B cell (primary cell): ENCODE results near the gene EPHA10. TPM values are rescaled to one million over a fixed set of nuclear protein-coding genes. Genes with fewer than 3 reads are reported as not detected.

Experiments used
- ATAC-seq: fragments of 200-7000 bp; cut with Tn5 transposase; one replicate; pipeline ENCODE4 v1.10.0; 2021; ENCODE audit warnings: low read depth, mild to moderate bottlenecking, moderate number of reproducible peaks, moderate library complexity
- CTCF ChIA-PET: fragments of 350-600 bp; sonication (Branson Sonifier 250); formaldehyde crosslinking; loops from one replicate; lab custom pipeline; 2021; ENCODE audit warnings: antibody characterized with exemption, inconsistent platforms; lab: Charles Lee
- POLR2A ChIA-PET: fragments of 350-600 bp; sonication (Branson Sonifier 250); formaldehyde crosslinking; loops from one replicate; lab custom pipeline; 2021; ENCODE audit warnings: antibody characterized with exemption; lab: Charles Lee
- DNase-seq: peaks from one replicate; pipeline ENCODE4 v3.0.0; 2013
- H2AFZ ChIP-seq: 2 replicates; pipeline ENCODE4 v1.6.1; 2012; ENCODE audit warnings: mild to moderate bottlenecking, low read depth, low read length; ENCODE audit not compliant: insufficient read depth, poor library complexity, severe bottlenecking
- H3K27ac ChIP-seq, 2 donors: 1 replicate in 1 of 2; 2 replicates in 1 of 2; pipeline ENCODE4 v1.5.1; 2012 to 2013; ENCODE audit warnings: low read length in 2 of 2, mild to moderate bottlenecking in 2 of 2, moderate library complexity in 1 of 2
- H3K27me3 ChIP-seq, 4 experiments: fragments of 200-600 bp in 1 of 4; sonication (generic) in 1 of 4; replicated peaks in 1 of 4; 1 replicate in 2 of 4; 2 replicates in 2 of 4; pipeline versions ENCODE4 v1.6.1 to v1.7.0; 2013 to 2016; ENCODE audit warnings: low read length in 3 of 4, mild to moderate bottlenecking in 2 of 4, mixed read lengths in 1 of 4, moderate library complexity in 1 of 4; ENCODE audit not compliant: insufficient read depth in 4 of 4, control insufficient read depth in 3 of 4; ENCODE audit errors: control extremely low read depth in 1 of 4
- H3K36me3 ChIP-seq, 2 experiments: replicated peaks in 1 of 2; 1 replicate in 1 of 2; 2 replicates in 1 of 2; pipeline versions ENCODE4 v1.6.1 to v1.7.1; 2013; ENCODE audit warnings: low read length in 1 of 2; ENCODE audit not compliant: insufficient read depth in 2 of 2, control insufficient read depth in 1 of 2; ENCODE audit errors: control extremely low read depth in 1 of 2, extremely low read depth in 1 of 2
- H3K4me1 ChIP-seq, 2 donors: fragments of 200-600 bp in 1 of 2; sonication (generic) in 1 of 2; 1 replicate in 1 of 2; 2 replicates in 1 of 2; pipeline versions ENCODE4 v1.5.1 to v1.6.1; 2013 to 2017; ENCODE audit warnings: low read length in 2 of 2; ENCODE audit not compliant: control insufficient read depth in 2 of 2, insufficient read depth in 2 of 2
- H3K4me2 ChIP-seq: replicated peaks from 2 replicates; pipeline ENCODE3; 2012; ENCODE audit warnings: mild to moderate bottlenecking, low read depth, low read length; ENCODE audit not compliant: poor library complexity, severe bottlenecking
- H3K4me3 ChIP-seq, 5 experiments: fragments of 200-600 bp in 1 of 5; sonication (generic) in 1 of 5; 1 replicate in 3 of 5; 2 replicates in 2 of 5; pipeline versions ENCODE4 v1.5.1 to v1.7.0; 2011 to 2016; ENCODE audit warnings: low read length in 4 of 5, mild to moderate bottlenecking in 4 of 5, low read depth in 2 of 5, control low read depth in 1 of 5, moderate library complexity in 1 of 5; ENCODE audit not compliant: insufficient read depth in 1 of 5; ENCODE audit errors: control extremely low read depth in 1 of 5, extremely low read depth in 1 of 5
- H3K79me2 ChIP-seq: fragments of 200-600 bp; sonication (generic); one replicate; pipeline ENCODE4 v1.6.0; 2016; ENCODE audit warnings: low read length; ENCODE audit not compliant: control insufficient read depth, insufficient read depth
- H3K9ac ChIP-seq: fragments of 200-600 bp; sonication (generic); 2 replicates; pipeline ENCODE4 v1.6.1; 2017; ENCODE audit warnings: mild to moderate bottlenecking, low read length, moderate library complexity
- H3K9me3 ChIP-seq, 3 donors: one replicate each; pipeline versions ENCODE4 v1.6.1 to v1.7.1; 2013; ENCODE audit warnings: low read length in 2 of 3; ENCODE audit not compliant: control insufficient read depth in 2 of 3, insufficient read depth in 1 of 3; ENCODE audit errors: control extremely low read depth in 1 of 3
- H4K20me1 ChIP-seq: 2 replicates; pipeline ENCODE4 v1.6.0; 2012; ENCODE audit warnings: mild to moderate bottlenecking, low read length; ENCODE audit not compliant: insufficient read depth, control insufficient read depth, poor library complexity, severe bottlenecking
- H3K27ac Mint-ChIP-seq: one replicate; pipeline ENCODE4 v1.8.0; 2021; ENCODE audit warnings: mixed read lengths
- H3K27me3 Mint-ChIP-seq: one replicate; pipeline ENCODE4 v1.8.0; 2021; ENCODE audit warnings: mixed read lengths
- H3K4me1 Mint-ChIP-seq: one replicate; pipeline ENCODE4 v1.8.0; 2021; ENCODE audit warnings: mixed read lengths
- H3K4me3 Mint-ChIP-seq: one replicate; pipeline ENCODE4 v1.8.0; 2021; ENCODE audit warnings: mixed read lengths
- H3K9me3 Mint-ChIP-seq: one replicate; pipeline ENCODE4 v1.8.0; 2022; ENCODE audit warnings: mixed read lengths; ENCODE audit not compliant: insufficient read depth
- CTCF ChIP-seq: fragments of 200-600 bp; IDR thresholded peaks from one replicate; pipeline ENCODE4 v1.8.0; 2022; ENCODE audit warnings: antibody characterized with exemption, mild to moderate bottlenecking
- EZH2 ChIP-seq: IDR thresholded peaks from 2 replicates; pipeline ENCODE4 v1.6.1; 2012; ENCODE audit warnings: borderline replicate concordance, low read depth, mild to moderate bottlenecking, moderate library complexity, low read length; ENCODE audit not compliant: insufficient read depth, poor library complexity, severe bottlenecking
- WGBS: methylation state at CpG from one replicate; pipeline ENCODE4 v1.1.5; 2013; ENCODE audit warnings: missing lambda C conversion rate; ENCODE audit not compliant: insufficient coverage; 5-methylcytosine and 5-hydroxymethylcytosine counted together
- intact Hi-C: fragments of 100-400 bp; cut with micrococcal nuclease; formaldehyde crosslinking; loops from one replicate; pipeline ENCODE4 v1.10.0; 2022
- polyA plus RNA-seq: library from polyadenylated mRNA; depleted of rRNA; stranded (reverse); fragments of >200 nt; gene quantifications from 2 replicates; pipeline ENCODE4 v1.2.3, GENCODE V29; 2012
- total RNA-seq, 2 donors: library from RNA; stranded (reverse); fragments of 120-200 nt in 1 of 2; gene quantifications; 1 replicate in 1 of 2; 2 replicates in 1 of 2; pipeline versions ENCODE4 v1.2.3 to v1.2.4, GENCODE V29; 2013 to 2022

The EPHA10 gene
- total and polyA plus RNA-seq, 2 donors (not counting 1 experiment from before 2014, with no cell fraction given) = 0.39 to 0.94 TPM

- Mint-ChIP-seq H3K27me3 (peaks cover 28% of the 10 kb centered on the region), H3K4me1 (no peaks in the 10 kb centered on the region), H3K9me3 (no peaks in the 10 kb centered on the region), H3K27ac (no peak overlapping the region), H3K4me3 (no peak overlapping the region)
- H3K4me2 ChIP-seq = no peak overlapping the region
- peaks cover 0 to under 1% of the 10 kb centered on the region in 2 donors for H3K4me1 ChIP-seq
- ATAC-seq (no peak), DNase-seq (no peak)
- no CpG with 5 or more reads among the region's 2 CpGs for WGBS
- intact Hi-C loops = no loop called here
- no peaks in the 10 kb centered on the region for H3K79me2 ChIP-seq
- H4K20me1 ChIP-seq = no peaks in the 10 kb centered on the region
- ChIA-PET CTCF (no interaction called here), POLR2A (no interaction called here)
- H3K4me3 ChIP-seq = no peak overlapping the region
- H3K9me3 ChIP-seq = peaks cover 0 to 9% (median 0%) of the 10 kb centered on the region in 3 donors
- no peak overlapping the region for H3K9ac ChIP-seq
- H3K27me3 ChIP-seq = peaks cover 0 to 60% (median 19%) of the 10 kb centered on the region in 4 experiments
- H3K36me3 ChIP-seq = no peaks in the 10 kb centered on the region
- no peak overlapping the region for H3K27ac ChIP-seq
- no peak for TF ChIP-seq EZH2
- no peak overlapping the region for H2AFZ ChIP-seq
These were observed 5.5 kb downstream of the EPHA10 start for GRCh38 chr1:37759451-37759850.

GRCh38 chr1:37755951-37756560 is 8.9 kb downstream of the EPHA10 start:
- H3K4me3 ChIP-seq = no peak overlapping the region
- ChIA-PET POLR2A (no interaction called here), CTCF (no interaction called here)
- DNase-seq = no peak
- no peaks in the 10 kb centered on the region for H3K9me3 ChIP-seq
- no peak overlapping the region for H3K4me2 ChIP-seq
- H3K79me2 ChIP-seq = no peaks in the 10 kb centered on the region
- no peak overlapping the region for H3K9ac ChIP-seq
- no peaks in the 10 kb centered on the region for H4K20me1 ChIP-seq
- H3K27me3 ChIP-seq = peaks cover 0 to 57% (median 20%) of the 10 kb centered on the region in 4 experiments
- TF ChIP-seq CTCF (no peak), EZH2 (no peak)
- H3K4me1 ChIP-seq = peaks cover 6 to 18% of the 10 kb centered on the region in 2 donors
- WGBS = 67% methylated on average over 1 of the region's 4 CpGs
- peaks cover 12% of the 10 kb centered on the region for H3K4me1 Mint-ChIP-seq
- H3K27ac Mint-ChIP-seq = no peak overlapping the region
- no peaks in the 10 kb centered on the region for H3K9me3 Mint-ChIP-seq
- intact Hi-C loops = no loop called here
- H3K4me3 Mint-ChIP-seq = no peak overlapping the region
- H2AFZ ChIP-seq = no peak overlapping the region
- no peak for ATAC-seq
- no peaks in the 10 kb centered on the region for H3K36me3 ChIP-seq
- H3K27ac ChIP-seq = no peak overlapping the region
- H3K27me3 Mint-ChIP-seq = peaks cover 11% of the 10 kb centered on the region
